Measurements from ENCODE around the gene TBC1D7.
A peak's percentile ranks its signal among the peaks of the same experiment; 100 is the strongest.

Gene TBC1D7

DNA sequence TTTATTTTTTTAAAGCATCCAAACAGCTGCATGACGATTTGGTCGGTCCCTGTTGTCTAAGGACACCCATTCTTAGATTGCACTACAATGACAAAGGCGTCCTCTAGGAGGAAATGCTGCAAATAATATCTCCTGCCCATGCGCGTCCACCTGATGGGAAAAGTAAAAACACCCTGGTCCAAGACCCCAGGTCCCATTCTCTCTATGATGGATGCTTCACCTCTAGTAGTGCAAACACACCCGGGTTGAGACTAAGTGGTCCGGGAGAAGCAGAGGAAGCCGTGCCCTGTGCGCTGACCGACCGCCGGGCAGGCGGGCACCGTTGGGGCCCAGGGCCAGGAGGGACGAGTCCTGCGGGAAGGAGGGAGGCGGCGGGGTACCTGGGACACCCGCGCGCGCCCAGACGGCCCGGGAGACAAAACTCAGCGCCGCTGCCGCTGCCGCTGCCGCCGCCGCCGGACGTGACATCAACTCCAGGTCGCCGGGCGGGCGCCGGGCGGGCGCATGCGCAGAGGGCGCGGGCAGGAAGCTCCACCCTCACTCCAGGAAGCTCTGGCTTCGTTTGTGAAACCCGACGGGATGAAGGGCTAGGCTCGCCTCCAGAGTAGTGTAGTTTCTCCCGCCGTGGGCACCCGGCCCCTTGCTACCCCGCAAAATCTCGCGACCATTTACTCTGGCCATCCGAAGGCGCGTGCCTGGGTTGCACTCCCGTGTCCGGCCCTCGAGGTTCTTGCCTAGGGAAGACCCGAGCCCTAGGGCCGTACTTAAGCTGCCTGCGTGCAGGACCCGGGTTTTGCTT, at the start of gene TBC1D7:
Gene TBC1D7, minus strand, starts transcription at position 462 of the 799 bp plus-strand sequence. CDS start 1,639 bp downstream, outside the sequence.
- peak; percentile 97 for DNase-seq (ENCODE audit: low spot score)

DNA sequence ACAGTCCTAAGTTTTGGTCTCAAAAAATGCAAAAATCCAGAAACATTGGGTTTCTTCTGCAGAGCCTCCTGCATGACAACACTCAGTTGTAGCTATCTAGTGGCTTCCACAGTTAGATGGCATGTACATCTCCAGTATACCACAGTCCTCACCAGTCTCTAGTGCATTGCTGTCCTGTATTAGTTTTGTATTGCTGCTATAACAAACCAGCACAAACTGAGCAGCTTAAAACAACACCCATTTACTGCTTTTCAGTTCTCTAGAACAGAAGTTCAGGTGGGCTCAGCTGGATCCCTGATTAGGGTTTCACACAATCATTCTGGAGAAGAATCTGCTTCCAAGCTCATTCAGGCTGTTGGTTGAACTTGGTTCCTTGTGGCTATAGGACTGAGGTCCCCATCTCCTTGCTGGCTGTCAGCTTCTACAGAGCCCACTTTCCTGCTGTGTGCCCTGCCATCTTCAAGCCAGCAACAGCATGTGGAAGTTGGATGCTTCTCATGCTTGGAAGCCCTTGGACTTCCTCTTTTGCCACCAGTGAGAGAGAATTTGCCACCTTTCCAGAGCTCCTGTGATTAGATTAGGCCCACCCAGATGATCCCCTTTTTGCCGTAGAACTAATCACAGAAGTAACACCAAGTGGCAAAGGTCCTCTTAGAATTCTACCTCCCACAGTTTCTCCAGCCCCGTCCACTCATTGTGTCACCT, 48.9 kb upstream of the TBC1D7 start:
- DNase-seq (ENCODE audit: low spot score), result no peak

DNA sequence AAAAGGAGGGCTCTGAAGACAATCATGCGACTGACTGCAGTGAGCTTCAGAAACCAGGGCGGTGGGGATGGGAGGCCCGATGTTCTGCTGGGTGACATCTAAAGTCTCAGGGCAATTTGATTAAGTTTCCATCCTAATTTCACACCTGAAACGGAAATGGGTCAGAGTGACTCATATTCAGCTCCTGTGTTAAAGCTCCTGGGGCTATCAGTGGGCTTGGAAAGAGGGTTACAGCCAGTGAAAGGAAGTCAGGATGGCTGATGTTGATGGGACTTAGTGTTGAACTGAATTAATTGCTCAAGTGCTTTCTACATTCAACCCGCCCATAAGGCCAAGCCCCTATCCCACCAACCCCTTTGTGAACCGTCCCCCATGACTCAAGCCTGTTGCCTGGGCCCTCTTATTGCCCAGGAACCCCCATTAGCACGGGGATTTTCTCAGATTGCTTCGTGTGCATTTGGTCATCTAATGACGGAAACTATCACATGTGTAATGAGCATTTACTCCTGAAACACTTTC, 47.1 kb upstream of the TBC1D7 start:
- DNase-seq (ENCODE audit: low spot score), result no peak

- no peak for DNase-seq (ENCODE audit: low spot score)
Observed at GRCh38 chr6:13373919-13374318, 45.6 kb upstream of the TBC1D7 start.

GRCh38 chr6:13373488-13373886, 45.1 kb upstream of the TBC1D7 start:
- DNase-seq (ENCODE audit: low spot score), result no peak

DNA sequence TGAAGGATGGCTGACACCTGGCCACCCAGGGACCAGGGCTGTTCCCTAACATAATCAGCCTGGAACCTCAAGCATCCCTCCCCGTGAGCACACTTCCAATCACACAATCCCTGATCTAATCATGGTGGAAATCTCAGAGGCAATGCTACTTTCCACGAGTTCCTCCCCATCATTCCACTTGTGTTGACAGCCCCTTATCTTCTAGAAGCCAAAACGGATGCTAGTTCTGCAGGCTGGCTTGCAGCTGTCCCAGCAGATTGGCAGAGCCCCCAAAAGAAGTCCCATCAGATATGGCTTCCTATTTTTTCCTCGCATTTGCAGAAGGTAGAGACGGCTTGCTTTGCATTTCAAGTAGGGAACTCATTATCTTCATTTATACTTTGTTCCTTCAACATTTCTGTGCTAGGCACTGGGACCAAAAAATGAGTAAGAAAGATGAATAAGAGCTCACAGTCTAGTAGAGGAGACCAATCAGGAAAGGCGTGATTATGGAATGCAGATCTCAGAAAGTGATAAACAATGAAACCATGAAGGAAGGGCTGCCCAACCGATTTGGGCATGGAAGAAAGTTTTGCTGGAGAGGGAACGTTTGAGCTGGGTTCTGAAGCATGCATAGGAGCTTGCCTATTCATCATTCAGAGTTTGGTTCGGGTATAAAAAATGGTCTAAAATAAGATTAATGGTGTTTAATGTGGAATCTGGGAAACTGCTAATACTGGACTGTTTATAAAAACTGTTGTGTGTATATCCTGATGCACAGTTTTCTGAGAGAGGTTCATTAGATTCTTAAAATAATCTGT, 44.6 kb upstream of the TBC1D7 start:
- no peak for DNase-seq (ENCODE audit: low spot score)

DNA sequence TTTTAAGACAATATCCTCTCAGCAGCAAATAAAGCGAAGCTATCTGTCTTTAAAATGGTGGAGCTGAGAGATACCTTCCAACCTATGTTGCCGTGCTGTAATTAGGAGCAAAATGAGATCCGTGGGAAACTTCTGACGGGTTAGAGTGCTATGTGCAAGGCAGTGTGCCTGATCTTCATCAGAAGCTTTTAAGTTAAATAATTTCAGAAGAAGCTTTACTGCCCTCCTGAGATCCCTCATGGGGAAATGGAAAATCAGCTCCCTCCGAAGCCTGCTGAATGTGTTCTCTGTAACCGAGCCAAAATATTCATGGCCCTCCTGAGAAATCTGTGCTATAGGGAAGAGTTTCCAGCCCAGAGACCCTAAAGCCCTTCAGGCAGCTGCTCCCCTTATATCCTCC, 43.7 kb upstream of the TBC1D7 start:
- DNase-seq (ENCODE audit: low spot score), result no peak

DNA sequence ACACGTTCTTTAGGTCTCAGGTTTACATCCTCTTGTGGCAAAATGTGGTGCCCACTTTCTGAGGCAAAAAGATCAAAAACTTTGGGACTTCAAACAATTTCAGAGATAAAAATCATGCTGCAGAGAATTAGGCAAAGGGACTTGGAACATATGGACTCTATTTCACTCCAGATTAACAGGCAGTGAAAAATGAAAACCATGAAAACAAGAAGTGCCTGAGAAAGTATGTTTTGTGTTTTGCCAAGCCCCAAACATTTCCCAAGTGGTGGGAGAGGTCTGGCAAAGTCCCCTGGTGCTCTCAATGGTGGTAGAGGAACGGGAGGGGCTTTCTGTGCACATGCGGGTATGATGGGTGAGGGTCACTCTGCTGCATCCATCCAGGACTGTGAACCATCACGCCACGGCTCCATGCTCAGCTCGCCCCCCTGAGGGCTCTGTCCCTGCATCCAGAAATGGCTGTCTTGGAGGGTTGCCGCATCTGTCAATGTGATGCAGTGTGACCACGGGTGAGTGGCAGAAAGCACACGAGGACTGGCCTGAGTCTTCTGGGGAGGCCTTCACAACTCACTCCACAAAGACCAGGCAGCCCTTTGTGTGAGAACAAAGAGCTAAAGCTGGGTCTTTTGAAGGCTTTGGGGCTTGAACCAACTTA, 43.2 kb upstream of the TBC1D7 start:
- DNase-seq (ENCODE audit: low spot score), result no peak

GRCh38 chr6:13370623-13371022, 42.3 kb upstream of the TBC1D7 start:
- no peak for DNase-seq (ENCODE audit: low spot score)

DNA sequence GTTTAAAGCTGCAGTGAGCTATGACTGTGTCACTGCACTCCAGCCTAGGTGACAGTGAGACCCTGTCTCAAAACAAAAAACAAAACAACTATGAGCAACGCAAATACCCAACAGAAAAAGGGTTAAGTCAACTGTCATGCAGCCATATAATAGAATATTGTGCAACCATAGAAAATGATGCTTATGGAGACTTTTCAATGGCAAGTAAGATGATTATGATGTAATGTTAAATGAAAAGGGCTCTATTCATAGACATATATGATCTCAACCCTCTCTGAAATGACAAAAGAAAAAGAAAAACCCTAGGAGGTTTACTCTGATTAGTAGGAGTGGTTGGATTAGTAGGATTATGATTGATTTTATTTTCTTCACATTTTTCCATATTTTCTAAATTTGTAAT, 41.3 kb upstream of the TBC1D7 start:
- no peak for DNase-seq (ENCODE audit: low spot score)

- no peak for DNase-seq (ENCODE audit: low spot score)
Observed at GRCh38 chr6:13368731-13369115, 40.4 kb upstream of the TBC1D7 start.

- no peak for DNase-seq (ENCODE audit: low spot score)
Observed at GRCh38 chr6:13368079-13368730, 39.9 kb upstream of the TBC1D7 start.

- DNase-seq (ENCODE audit: low spot score), result no peak
Observed at GRCh38 chr6:13367396-13367795, 39.1 kb upstream of the TBC1D7 start.

- DNase-seq (ENCODE audit: low spot score), result no peak
Observed at GRCh38 chr6:13365320-13365719, 37.0 kb upstream of the TBC1D7 start.

GRCh38 chr6:13364842-13365241, 36.5 kb upstream of the TBC1D7 start:
- DNase-seq (ENCODE audit: low spot score), result no peak

GRCh38 chr6:13362412-13362811, 34.1 kb upstream of the TBC1D7 start:
- DNase-seq (ENCODE audit: low spot score), result peak; percentile 80

GRCh38 chr6:13360671-13361540, 32.6 kb upstream of the TBC1D7 start:
- no peak for DNase-seq (ENCODE audit: low spot score)

- DNase-seq (ENCODE audit: low spot score), result no peak
Observed at GRCh38 chr6:13359287-13359686, 30.9 kb upstream of the TBC1D7 start.

DNA sequence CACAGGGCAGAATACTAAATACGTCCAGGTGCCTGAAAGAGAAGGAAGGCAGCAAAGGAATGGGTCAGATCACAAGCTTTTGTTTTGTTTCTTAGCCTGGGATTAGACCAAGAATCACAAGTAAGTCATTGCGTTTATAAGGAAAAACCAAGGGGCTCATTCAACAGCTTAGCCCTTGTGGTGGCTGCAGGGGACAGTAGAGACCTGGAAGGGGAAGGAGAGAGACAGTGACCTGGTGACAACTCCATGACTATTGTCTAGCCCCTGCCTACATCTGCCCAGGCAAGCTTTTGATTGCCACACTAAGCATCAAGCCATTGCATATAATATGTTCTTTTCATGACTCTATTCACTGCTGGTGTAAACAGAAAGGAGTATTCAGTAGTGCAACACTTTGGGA, 30.2 kb upstream of the TBC1D7 start:
- no peak for DNase-seq (ENCODE audit: low spot score)

DNA sequence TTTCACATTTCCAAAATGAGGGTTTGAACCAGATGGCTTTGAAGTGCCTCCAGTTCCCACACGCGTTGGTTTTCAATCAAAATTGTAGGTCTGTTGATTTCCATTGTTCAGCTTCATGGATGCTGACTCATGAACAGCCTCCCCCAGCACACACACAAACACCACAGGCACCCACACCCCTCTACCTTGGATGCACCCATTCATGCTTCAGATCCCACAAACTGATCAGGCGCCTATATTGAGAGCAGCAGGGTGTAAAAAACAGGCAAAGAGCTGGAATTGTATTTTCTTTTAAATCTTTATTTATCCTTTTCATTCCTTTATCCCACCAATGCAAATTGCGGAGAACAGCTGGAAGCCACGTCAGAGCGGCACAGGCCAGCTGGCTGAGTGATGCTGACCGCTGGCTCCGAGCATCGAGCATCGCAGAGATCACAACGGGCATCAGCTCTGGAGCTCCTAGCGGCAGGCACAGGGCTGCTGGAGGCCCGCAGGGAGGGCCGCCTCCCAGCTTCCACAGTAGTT, 29.3 kb upstream of the TBC1D7 start:
- DNase-seq (ENCODE audit: low spot score), result peak; percentile 84
